Measurements from ENCODE around the gene RPL5. TPM values are rescaled to one million over a fixed set of nuclear protein-coding genes. Genes with fewer than 3 reads are reported as not detected.

Gene RPL5
- polyA plus RNA-seq, 1 donor from 2014 or later, result 1,645 TPM

DNA sequence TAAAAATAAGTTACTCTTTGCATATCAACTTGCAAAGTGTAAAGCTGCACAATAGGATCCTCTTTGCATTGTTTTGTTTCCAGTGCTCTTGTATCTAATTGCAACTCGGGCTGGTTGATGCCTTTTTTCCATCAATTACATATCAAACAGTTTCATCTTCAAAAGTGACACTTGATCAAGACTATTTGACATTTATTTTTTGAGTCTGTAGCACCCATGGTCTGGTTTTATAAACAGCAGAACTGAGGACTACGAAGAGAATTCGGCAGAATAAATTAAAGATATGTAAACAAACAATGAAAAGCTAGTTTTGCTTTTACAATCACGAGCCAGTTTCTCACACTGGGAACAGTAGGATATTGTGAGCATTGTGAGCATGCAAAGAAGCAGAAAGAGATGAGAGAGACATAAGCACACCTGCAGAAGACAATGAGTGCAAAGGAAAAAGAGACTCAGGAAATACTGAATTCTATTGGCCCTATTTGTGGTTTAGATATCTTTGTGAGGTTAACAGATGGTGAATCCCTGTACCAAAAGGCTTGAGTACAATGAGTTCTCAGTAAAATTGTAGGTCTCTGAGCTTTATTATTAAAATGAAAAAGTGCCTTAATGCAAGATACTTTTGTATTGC lies 45.4 kb downstream of the RPL5 start:
- Histone ChIP-seq H3K4me3 (ENCODE audit: low read length) (no peak overlapping the region), H3K9me3 (ENCODE audit: low read length) (peaks cover 3% of the 10 kb centered on the region), H2AFZ (ENCODE audit: low read depth, low read length) (no peak overlapping the region), H3K9ac (ENCODE audit: low read length) (no peak overlapping the region), H3K79me2 (replicated peaks; ENCODE audit: insufficient read depth, low read length) (no peaks in the 10 kb centered on the region), H3K9me2 (ENCODE audit: insufficient read depth, low read length) (no peaks in the 10 kb centered on the region), H3F3A (ENCODE audit: insufficient read depth, low read length, poor library complexity, severe bottlenecking) (no peaks in the 10 kb centered on the region), H3K36me3 (ENCODE audit: insufficient read depth, low read length) (no peaks in the 10 kb centered on the region), H3K27me3 (ENCODE audit: insufficient read depth, low read depth, low read length) (no peaks in the 10 kb centered on the region), H4K20me1 (ENCODE audit: insufficient read depth) (no peaks in the 10 kb centered on the region), H3K27ac (ENCODE audit: low read length) (no peak overlapping the region), H3K4me2 (ENCODE audit: low read length) (no peak overlapping the region)
- TF ChIP-seq MXI1 (conservative IDR thresholded peaks at IDR 0.05; ENCODE audit: poor library complexity, severe bottlenecking), result no peak
- no peak for TF ChIP-seq EP300 (conservative IDR thresholded peaks at IDR 0.05; ENCODE audit: poor library complexity, severe bottlenecking)
- TF ChIP-seq, protein P1, sequence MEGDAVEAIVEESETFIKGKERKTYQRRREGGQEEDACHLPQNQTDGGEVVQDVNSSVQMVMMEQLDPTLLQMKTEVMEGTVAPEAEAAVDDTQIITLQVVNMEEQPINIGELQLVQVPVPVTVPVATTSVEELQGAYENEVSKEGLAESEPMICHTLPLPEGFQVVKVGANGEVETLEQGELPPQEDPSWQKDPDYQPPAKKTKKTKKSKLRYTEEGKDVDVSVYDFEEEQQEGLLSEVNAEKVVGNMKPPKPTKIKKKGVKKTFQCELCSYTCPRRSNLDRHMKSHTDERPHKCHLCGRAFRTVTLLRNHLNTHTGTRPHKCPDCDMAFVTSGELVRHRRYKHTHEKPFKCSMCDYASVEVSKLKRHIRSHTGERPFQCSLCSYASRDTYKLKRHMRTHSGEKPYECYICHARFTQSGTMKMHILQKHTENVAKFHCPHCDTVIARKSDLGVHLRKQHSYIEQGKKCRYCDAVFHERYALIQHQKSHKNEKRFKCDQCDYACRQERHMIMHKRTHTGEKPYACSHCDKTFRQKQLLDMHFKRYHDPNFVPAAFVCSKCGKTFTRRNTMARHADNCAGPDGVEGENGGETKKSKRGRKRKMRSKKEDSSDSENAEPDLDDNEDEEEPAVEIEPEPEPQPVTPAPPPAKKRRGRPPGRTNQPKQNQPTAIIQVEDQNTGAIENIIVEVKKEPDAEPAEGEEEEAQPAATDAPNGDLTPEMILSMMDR (IDR thresholded peaks at IDR 0.05; ENCODE audit: poor library complexity, severe bottlenecking), result no peak
- no peak for TF ChIP-seq RAD21 (conservative IDR thresholded peaks at IDR 0.05)

DNA sequence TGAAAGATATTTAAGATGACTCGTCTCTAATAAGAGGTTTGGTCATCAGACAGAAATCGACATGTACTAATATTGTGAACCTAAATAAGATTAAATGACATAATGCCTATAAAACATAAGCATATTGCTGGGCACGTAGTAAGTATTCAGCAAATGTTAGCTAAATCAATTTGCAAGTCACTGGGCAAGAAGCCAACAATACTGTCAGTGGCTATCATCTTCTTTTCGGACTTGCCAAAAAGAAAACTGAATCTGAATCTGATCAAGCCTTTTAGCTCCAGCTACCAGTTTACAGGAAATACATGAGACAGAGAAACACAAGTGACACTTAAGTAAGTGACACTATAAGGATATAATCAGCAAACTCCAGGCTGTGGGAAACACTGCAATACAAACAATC lies 46.0 kb downstream of the RPL5 start:
- H3K9me3 ChIP-seq (ENCODE audit: low read length), result peaks cover under 1% of the 10 kb centered on the region
- TF ChIP-seq EP300 (conservative IDR thresholded peaks at IDR 0.05; ENCODE audit: poor library complexity, severe bottlenecking) (no peak), RAD21 (conservative IDR thresholded peaks at IDR 0.05) (no peak), TAF1 (IDR thresholded peaks at IDR 0.05; ENCODE audit: low read depth) (no peak), POLR2AphosphoS5 (IDR thresholded peaks at IDR 0.05) (no peak), EZH2 (IDR thresholded peaks at IDR 0.05; ENCODE audit: borderline replicate concordance, insufficient read depth, low read length, poor library complexity, severe bottlenecking) (no peak)
- TF ChIP-seq, protein P1 (IDR thresholded peaks at IDR 0.05; ENCODE audit: poor library complexity, severe bottlenecking), result no peak
- TF ChIP-seq, protein P2, sequence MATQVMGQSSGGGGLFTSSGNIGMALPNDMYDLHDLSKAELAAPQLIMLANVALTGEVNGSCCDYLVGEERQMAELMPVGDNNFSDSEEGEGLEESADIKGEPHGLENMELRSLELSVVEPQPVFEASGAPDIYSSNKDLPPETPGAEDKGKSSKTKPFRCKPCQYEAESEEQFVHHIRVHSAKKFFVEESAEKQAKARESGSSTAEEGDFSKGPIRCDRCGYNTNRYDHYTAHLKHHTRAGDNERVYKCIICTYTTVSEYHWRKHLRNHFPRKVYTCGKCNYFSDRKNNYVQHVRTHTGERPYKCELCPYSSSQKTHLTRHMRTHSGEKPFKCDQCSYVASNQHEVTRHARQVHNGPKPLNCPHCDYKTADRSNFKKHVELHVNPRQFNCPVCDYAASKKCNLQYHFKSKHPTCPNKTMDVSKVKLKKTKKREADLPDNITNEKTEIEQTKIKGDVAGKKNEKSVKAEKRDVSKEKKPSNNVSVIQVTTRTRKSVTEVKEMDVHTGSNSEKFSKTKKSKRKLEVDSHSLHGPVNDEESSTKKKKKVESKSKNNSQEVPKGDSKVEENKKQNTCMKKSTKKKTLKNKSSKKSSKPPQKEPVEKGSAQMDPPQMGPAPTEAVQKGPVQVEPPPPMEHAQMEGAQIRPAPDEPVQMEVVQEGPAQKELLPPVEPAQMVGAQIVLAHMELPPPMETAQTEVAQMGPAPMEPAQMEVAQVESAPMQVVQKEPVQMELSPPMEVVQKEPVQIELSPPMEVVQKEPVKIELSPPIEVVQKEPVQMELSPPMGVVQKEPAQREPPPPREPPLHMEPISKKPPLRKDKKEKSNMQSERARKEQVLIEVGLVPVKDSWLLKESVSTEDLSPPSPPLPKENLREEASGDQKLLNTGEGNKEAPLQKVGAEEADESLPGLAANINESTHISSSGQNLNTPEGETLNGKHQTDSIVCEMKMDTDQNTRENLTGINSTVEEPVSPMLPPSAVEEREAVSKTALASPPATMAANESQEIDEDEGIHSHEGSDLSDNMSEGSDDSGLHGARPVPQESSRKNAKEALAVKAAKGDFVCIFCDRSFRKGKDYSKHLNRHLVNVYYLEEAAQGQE (IDR thresholded peaks at IDR 0.05; ENCODE audit: borderline replicate concordance), result no peak
- H3K4me3 ChIP-seq (ENCODE audit: low read length), result no peak overlapping the region
- no peak overlapping the region for H3K4me2 ChIP-seq (ENCODE audit: low read length)
- H3F3A ChIP-seq (ENCODE audit: insufficient read depth, low read length, poor library complexity, severe bottlenecking), result no peaks in the 10 kb centered on the region
- H3K9me2 ChIP-seq (ENCODE audit: insufficient read depth, low read length), result no peaks in the 10 kb centered on the region
- H2AFZ ChIP-seq (ENCODE audit: low read depth, low read length), result no peak overlapping the region
- H3K9ac ChIP-seq (ENCODE audit: low read length), result no peak overlapping the region
- no peak overlapping the region for H3K27ac ChIP-seq (ENCODE audit: low read length)
- H3K79me2 ChIP-seq (replicated peaks; ENCODE audit: insufficient read depth, low read length), result no peaks in the 10 kb centered on the region
- H3K27me3 ChIP-seq (ENCODE audit: insufficient read depth, low read depth, low read length), result no peaks in the 10 kb centered on the region
- no peaks in the 10 kb centered on the region for H3K36me3 ChIP-seq (ENCODE audit: insufficient read depth, low read length)
- no peaks in the 10 kb centered on the region for H4K20me1 ChIP-seq (ENCODE audit: insufficient read depth)

Data from neural cell (in vitro differentiated cells).